Measurements from ENCODE around the gene CACNA1B.

CACNA1B gene

DNA sequence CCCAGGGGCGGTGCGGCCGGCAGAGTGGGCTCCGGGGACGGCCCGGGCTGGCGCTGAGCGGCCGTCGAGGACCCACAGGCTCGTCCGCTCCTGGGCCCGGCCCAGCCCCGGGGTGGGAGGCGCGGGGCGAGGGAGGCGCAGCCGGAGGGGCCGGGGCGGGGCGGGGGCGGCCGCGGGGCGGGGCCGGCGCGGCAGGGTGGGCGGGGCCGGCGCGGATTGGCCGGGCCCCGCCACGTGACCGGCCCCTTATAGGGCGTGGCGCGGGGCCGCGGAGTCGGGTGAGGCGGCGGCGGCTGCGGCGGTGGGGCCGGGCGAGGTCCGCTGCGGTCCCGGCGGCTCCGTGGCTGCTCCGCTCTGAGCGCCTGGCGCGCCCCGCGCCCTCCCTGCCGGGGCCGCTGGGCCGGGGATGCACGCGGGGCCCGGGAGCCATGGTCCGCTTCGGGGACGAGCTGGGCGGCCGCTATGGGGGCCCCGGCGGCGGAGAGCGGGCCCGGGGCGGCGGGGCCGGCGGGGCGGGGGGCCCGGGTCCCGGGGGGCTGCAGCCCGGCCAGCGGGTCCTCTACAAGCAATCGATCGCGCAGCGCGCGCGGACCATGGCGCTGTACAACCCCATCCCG lies at the start of gene CACNA1B:
CACNA1B (plus strand) TSS at position 277 of the 617 bp plus-strand sequence; CDS start at position 429, 152 bp downstream.
- DNase-seq = peak; percentile 81

DNA sequence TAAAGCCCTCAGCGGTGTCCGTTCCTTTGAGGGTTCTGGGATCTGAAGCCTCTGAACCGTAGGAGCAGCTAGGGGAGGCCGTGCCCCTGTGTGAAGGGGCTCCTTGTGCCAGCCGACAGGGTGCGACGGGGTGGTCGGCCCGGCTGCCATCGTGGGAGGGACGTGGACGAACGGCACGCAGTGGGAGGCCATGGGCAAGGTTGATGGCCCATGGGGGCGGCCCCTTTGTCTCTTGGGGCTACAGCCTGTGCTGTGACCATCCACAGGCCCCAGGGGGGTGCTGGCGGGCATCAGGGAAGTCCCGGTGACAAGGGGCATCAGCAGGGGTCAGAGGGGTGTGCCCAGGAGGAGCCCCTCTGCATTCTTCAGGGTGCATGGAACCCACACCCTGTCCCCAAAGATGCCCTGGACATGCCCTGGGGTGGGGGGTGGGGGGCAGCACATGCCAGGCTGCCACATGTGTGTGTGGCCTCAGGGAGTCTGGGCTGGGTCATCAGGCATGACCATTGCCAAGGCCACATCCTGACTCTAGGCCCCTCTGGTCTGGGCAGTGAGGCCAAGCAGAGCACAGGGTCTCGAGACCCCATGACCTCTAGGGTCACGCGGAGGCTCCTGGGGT lies 49.6 kb upstream of the CACNA1B start:
- no peak for DNase-seq

DNA sequence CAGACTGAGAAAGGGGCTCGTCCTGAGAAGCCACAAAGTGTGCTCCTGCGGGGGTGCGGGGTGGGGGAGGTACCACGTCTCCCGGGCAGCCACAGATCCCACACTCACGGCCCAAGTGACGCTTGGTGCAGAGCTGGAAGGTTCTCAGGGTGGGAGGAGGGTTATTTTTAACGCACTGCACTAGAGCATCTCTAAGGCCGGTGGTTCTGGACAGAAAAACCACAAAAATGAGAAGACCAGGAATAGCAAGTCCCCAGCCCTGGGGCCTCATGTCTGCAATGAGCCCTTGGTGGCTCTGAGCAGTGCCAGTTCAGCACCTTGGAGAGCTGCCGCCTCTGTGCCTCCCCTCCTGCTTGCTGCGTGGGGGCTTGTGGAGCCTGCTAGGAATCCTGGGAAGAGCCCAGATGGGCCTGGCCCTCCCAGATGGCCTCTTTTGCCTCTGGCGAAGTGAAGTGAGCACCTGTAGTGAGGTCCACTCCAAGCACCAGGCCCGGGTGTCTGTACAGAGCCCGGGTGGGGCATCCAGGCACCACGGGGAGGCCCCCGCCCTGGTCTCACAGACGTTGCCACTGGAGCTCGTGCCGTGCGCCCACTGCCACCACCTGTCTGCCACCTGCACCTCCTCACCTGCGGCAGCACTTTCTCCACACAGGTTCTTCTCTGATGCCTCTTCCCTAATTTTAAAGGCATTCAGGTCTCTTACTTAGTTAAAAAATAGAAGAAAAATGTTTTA lies 48.9 kb upstream of the CACNA1B start:
- no peak for DNase-seq

DNA sequence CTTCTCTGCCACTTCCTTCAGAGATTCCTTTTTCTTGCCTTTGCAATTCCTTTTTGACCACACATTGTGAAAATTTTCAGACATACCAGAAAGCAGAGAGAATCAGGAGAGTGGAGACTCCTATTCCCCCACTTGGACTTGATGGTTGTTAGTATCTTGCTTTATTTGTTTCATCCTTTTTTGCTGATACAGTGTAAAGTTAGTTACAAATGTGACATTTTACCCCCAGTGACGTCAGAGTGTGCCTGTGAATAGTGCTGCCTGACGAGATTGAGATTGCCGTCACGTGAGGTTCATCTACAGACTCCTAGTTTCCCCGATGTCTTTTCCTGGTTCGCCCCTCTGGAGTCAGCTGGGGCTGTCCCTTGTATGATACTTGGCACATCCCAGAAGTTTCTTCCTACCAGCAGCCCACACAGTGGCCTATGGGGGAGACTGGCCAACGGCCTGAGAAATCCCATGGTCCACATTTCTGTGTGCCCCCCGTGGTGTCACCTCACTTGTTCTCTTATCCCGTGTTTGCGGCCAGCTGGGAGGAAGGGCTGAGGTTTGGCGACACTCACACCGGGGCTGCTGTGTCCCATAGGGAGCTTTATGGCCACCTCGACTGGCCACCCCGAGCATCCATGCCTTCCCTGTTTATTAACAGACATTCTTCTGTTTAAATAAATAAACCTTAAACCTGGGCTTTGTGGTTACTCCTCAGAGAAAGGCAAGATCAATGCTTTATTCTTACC lies 48.2 kb upstream of the CACNA1B start:
- DNase-seq = no peak

DNA sequence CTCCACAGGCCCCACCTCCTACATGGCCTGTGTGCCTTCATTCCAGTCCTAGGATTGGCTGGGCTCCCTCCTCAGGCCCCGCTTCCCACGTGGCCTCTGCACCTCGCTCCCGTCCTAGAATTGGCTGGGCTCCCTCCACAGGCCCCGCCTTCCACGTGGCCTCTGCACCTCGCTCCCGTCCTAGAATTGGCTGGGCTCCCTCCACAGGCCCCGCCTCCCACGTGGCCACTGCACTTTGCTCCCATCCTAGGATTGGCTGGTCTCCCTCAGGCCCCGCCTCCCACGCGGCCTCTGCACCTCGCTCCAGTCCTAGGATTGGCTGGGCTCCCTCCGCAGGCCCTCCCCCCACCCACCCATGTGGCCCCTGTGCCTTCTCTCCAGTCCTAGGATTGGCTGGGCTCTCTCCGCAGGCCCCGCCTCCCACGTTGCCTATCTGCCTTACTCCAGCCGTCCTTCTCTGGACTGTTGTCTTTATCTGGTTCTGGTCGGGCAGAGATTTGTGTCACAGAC lies 45.3 kb upstream of the CACNA1B start:
- no peak for DNase-seq

DNA sequence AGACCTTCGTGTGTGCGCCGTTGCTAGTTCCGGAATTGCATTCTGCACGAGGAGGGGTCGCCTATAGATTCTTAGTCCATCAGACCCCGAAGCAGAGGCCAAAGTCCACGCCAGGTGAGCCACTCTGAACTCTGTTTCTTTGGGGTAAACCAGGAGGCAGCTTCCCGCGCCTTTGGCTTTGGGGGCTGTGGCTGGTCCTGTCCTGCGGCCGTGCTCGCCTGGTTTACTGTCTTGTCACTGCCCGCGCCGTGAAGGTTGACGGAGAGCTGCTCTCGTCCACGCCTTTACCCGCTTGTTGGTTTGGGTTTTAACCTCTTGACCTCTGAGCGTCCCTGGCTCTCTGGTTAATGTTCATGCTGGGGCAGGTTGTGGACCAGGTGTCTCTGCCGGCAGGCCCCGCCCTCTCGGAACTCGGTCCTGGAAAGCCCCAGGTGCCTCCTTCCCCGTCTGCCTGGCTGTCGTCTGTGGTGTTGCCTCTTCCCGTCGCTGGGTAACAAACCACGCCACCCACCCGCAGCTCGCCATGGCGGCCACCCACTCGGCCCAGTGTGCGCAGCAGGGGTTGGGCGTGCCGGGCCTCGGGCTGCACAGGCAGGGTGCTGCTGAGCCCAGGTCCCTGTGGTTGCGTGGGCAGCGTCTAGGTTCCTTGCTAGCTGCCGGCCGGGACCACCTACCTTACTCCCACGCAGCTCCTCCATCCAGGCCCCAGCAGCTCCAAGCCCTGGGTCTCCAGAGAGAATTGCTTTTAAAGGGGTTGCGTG lies 44.6 kb upstream of the CACNA1B start:
- no peak for DNase-seq

DNA sequence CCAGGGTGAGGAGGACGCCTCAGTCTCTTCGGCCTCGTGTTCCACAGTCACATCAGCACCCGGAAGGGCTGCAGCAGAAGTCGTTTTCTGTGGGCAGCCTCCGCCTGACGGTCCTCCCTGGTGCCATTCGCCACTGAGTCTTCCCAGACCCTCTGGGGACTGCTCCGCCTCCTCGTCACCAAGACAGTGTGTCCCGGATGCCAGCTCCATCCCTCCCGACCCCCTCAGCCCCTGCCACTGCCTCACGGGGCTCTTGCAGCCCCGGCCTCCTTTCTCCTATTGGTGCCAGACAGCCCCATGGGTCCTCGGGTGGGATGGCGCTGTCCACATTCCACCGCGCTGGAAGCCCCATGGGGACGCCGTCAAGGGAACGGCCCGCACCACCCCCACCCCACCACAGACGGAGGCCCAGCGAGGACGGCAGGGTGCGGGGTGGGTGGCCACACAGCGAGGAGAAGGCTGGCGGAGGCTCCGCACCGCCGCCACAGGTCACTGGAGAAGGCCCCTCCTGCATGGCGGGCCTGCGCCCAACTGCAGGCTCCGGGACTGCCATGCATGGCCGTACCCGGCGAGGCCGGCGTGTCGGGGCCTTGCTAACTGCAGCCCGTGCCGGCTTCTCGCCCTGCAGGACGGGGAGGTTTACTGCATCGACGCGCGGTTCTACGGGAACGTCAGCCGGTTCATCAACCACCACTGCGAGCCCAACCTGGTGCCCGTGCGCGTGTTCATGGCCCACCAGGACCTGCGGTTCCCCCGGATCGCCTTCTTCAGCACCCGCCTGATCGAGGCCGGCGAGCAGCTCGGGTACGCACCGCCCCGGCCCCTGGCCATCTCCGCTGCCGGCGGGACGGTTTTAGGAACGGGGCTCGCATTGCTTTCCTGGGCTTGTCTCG lies 43.6 kb upstream of the CACNA1B start:
- no peak for DNase-seq

DNA sequence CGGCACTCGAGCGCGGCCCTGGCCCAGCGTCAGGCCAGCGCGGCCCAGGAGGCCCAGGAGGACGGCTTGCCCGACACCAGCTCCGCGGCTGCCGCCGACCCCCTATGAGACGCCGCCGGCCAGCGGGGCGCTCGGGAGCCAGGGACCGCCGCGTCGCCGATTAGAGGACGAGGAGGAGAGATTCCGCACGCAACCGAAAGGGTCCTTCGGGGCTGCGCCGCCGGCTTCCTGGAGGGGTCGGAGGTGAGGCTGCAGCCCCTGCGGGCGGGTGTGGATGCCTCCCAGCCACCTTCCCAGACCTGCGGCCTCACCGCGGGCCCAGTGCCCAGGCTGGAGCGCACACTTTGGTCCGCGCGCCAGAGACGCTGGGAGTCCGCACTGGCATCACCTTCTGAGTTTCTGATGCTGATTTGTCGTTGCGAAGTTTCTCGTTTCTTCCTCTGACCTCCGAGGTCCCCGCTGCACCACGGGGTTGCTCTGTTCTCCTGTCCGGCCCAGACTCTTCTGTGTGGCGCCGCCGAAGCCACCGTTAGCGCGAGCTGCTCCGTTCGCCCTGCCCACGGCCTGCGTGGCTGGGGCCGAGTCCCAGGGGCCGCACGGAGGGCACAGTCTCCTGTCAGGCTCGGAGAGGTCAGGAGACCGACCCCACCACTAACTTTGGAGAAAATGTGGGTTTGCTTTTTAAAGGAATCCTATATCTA lies 42.6 kb upstream of the CACNA1B start:
- DNase-seq = no peak

DNA sequence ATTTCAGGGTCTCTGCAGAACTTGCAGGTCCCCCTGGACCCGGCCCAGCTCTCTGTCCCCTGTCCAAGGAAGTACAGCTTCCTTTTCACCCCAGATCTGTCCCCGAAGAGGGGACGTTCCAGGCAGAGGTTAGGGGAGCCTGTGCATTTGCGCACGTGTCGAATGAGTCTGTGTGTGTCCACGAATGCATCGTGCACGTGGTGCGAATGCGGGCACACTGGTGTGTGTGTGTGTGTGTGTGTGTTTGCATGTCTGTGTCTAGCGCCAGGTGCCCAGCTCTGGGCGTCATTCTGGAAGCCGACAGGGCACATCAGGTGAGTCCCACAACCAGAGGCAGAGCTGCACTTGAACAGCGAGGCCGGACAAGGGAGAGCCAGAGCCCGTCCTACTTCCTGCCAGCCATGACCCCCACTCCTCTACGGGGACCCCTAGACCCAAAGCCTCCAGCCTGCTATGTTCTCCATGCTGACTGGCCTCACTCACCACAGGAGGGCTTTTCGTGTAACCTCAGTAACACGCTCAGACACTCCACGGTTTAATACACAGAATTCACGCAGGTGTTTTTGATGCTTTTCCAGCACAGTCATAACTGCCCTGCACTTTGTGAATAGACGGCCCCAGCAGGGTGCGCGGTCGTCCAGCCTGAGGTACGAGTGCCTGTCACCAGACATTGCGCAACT lies 41.3 kb upstream of the CACNA1B start:
- no peak for DNase-seq

DNA sequence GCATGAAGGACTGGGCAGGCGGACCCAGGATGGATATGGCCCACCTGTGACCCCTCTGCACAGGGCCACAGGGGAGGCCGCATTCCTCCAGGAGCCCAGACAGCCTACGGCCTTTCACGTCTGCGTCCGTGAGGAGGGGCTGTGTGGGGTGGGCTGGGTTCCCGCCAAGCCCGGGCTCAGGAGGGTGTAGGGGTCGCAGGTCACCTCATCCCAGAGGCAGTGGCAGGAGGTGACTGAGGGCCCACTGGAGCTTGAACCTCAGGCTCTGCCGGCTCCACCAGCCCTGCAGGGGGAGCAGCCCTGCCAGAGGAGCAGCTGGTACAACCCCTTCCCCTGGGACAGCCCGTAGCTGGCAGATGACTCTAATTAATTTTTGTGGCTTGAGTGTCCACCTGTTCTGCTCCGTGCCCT lies 40.7 kb upstream of the CACNA1B start:
- peak; percentile 17 for DNase-seq

DNA sequence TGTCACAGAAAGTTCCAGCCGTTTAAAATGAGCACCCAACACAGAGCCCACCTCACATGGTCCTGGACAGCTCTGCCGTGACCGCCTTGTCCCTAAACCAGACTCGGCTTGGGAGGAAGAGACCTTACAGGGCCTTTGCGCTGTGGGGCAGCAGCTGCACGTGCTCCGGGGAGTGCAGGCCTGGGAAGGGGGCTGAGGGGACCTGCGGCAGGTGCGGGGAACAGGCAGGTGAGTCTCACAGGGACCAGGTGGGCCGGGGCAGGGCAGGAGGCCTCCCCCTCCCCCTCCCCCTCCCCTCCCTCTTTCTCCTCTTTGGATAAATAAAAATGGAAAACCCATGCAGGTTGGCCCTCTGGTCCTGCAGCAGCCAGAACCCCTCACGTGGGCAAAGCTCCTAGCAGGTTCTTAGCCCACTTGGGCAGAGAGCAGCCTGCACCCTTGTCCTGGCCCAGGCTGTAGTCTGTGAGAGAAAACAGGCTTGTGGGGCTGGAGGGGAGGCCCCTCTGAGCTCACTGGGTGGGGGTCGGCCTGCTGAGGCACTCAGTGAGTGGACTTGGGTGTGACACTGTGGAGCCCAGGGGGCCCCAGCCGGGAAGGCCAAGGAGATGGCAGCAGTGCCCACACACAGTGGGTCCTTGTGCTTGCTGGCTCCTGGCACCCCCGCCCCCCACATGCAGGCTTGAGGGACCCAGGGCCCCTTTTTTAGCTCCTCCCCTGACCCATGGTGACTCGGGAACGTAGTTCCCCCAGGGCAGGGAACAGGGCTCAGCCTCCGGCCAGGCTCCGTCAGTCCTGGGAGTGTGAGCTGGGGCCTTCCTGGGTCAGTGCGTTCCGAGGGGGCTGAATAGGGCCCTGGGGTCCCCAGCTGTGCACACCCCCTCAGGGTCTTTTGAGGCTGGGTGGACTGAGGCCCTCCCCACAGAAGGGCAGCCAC lies 40.0 kb upstream of the CACNA1B start:
- no peak for DNase-seq

DNA sequence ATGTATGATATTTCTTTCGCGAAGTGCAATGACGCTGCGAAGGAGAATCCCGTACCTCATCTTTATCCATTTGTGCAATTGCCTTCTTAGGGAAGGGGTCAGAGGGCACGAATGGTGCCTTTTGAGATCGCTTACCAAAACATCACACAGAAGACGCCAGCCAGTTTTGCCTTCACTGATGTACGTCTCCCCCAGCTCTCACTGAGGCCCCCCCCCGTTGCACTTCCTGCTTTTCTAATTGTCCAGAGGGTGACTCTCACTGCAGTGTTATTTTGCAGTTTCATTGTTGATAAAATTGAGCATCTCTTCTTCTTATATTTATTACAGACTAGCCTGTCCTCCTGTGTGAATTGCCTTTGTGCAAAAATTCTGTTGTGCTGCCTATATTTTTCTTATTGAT lies 39.0 kb upstream of the CACNA1B start:
- DNase-seq = no peak

DNA sequence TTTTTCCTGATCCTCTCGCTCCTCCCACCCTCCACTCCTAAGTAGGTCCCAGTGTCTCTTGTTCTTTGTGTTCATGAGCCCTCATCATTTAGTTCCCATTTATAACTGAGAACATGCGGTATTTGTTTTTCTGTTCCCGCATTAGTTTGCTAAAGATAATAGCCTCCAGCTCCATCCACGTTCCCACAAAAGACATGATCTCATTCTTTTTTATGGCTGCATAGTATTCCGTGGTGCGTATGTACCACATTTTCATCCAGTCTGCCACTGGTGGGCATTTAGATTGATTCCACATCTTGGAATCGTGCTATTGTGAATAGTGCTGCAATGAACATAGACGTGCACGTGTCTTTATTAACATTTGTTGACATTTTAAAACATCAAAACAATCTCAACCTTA lies 34.2 kb upstream of the CACNA1B start:
- DNase-seq = no peak

DNA sequence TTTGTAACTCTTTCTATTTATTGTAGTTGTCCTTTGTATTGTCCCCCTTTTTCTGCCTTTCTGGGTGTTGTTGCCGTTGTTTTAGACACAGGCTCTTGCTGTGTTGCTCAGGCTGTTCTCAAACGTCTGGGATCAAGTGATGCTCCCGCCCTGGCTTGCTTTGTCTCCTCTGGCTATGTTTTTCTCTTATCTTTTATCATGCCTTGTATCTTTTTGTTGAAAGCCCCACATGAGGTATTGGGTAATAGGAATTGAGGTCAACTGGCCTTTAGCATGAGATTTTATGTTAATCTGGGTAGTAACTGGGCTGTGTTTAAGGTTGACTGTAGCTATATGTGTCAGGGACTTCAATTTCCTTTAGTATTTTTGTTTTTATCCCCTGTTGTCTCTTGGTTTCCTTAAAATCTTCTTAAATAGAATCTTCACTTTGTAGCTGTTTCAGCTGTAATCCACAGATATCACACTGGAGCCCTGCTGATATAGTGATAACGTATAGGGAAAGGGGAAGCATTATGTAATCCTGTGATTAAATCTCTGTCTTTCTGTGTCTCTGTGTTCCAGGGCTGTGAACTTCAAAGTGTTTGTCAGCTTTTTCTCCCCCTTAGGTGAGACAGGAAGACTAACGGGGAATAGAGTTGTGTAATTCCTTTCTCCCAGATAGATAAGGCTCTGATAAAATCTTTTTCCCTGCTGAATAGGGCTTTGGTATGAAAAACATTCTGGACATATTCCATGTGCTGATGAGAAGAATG lies 25.9 kb upstream of the CACNA1B start:
- no peak for DNase-seq

DNA sequence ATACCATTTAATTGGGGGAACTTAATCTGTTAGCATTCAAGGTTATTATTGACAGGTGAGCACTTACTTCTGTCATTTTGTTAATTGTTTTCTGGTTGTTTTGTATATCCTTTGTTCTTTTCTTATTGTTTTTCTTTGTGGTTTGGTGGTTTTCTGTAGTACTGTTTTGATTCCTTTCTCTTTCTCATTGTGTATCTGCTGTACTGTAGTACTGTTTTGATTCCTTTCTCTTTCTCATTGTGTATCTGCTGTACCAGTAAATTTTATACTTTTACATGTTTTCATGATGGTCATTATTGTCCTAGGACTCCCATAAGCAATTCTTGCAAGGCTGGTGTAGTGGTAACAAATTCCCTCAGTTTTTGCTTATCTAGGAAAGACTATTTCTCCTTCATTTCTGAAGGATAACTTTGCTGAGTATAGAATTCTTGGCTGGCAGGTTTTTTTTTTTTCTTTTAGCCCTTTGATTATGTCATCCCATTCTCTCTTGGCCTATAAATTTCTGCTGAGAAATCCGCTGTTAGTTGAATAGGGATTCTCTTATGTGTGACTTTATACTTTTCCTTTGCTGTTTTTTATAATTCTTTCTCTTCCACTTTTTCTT lies 24.1 kb upstream of the CACNA1B start:
- no peak for DNase-seq

DNA sequence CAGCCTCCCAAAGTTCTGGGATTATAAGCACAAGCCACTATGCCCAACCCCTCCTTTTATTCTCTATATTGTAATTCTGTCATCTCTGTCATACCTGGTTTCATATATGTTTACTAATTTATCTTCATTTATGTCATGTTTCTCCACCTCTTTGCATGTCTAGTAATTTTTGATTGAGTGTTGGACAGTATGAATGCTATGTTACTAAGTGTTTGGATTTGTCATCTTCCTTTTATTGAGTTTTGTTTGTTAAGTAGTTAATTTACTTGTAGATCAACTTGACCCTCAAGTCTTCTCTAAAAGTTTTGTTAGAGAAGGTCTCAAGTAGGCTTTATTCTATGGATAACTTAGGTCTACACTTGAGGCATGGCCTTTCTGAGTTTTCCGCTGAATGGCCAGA lies 17.2 kb upstream of the CACNA1B start:
- no peak for DNase-seq

DNA sequence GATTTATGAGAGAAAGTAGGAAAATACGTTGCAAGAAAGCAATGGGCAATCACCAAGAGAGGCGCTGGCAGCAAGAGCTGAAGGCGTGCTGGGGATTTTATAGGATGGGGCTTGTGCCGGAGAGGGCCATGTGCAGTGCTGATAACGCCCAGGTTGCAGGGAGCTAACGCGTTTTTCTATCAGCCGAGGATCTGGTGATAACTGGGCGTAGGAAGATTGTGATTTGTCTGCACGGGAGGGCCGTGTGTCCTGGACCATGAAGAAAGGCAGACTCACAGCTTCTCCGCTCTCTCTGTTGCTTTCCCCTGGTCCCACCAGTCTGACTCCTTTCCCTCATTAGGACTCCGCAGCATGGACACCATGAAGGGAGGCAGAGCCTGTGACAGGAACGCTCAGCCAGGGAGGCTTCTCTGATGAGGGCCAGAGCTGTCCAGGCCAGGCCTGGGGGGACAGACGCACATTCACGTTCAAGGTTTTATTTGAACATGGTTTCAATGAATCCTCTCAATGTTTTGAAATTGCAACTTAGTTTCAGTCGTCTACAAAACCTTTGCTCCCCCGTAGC lies 11.9 kb upstream of the CACNA1B start:
- DNase-seq = no peak

Data from NCI-H82 (cell line).